Measurements from ENCODE around the gene VAMP5.

- TF ChIP-seq CTCF (IDR thresholded peaks at IDR 0.05; ENCODE audit: poor library complexity) (no peak), EZH2phosphoT487 (IDR thresholded peaks at IDR 0.05; ENCODE audit: low read depth, severe bottlenecking, unreplicated experiment) (no peak), EZH2 (IDR thresholded peaks at IDR 0.05; ENCODE audit: borderline replicate concordance) (no peak)
Observed at GRCh38 chr2:85577386-85578242, 6.6 kb upstream of the VAMP5 start, which contains the start of gene VAMP8.

All from hepatocyte (in vitro differentiated cells).